Liver (tissue), 9 donors: ENCODE results near the gene ATF7. TPM values are rescaled to one million over a fixed set of nuclear protein-coding genes. Genes with fewer than 3 reads are reported as not detected.

Experiments used
- DNase-seq: peaks from one replicate; pipeline ENCODE4 v3.0.0-alpha.2; 2017; ENCODE audit warnings: low spot score
- H3K27ac ChIP-seq, 2 donors: one replicate each; pipeline ENCODE4 v1.7.0; 2013; ENCODE audit warnings: inconsistent platforms in 2 of 2, low read length in 2 of 2, control low read depth in 1 of 2, low read depth in 1 of 2, mild to moderate bottlenecking in 1 of 2
- H3K27me3 ChIP-seq, 4 donors: one replicate each; pipeline versions ENCODE4 v1.6.1 to v1.7.0; 2013; ENCODE audit warnings: low read length in 3 of 4, inconsistent platforms in 1 of 4, mild to moderate bottlenecking in 1 of 4, moderate library complexity in 1 of 4; ENCODE audit not compliant: control insufficient read depth in 4 of 4, insufficient read depth in 4 of 4
- H3K36me3 ChIP-seq, 4 donors: one replicate each; pipeline versions ENCODE4 v1.6.1 to v1.7.0; 2013; ENCODE audit warnings: low read length in 3 of 4, mild to moderate bottlenecking in 3 of 4, low read depth in 1 of 4, moderate library complexity in 1 of 4; ENCODE audit not compliant: control insufficient read depth in 4 of 4, insufficient read depth in 3 of 4
- H3K4me1 ChIP-seq, 4 donors: one replicate each; pipeline versions ENCODE4 v1.6.1 to v1.7.0; 2013; ENCODE audit warnings: low read length in 3 of 4, mild to moderate bottlenecking in 3 of 4, moderate library complexity in 1 of 4; ENCODE audit not compliant: control insufficient read depth in 4 of 4, insufficient read depth in 4 of 4
- H3K4me3 ChIP-seq, 3 donors: one replicate each; pipeline versions ENCODE4 v1.6.1 to v1.7.0; 2013; ENCODE audit warnings: low read length in 3 of 3, control low read depth in 1 of 3, low read depth in 1 of 3, mild to moderate bottlenecking in 1 of 3
- H3K9ac ChIP-seq, 2 donors: one replicate each; pipeline ENCODE4 v1.7.0; 2013; ENCODE audit warnings: low read length in 2 of 2, mild to moderate bottlenecking in 2 of 2, moderate library complexity in 2 of 2, control low read depth in 1 of 2, low read depth in 1 of 2
- H3K9me3 ChIP-seq, 4 donors: one replicate each; pipeline versions ENCODE4 v1.6.1 to v1.7.0; 2013; ENCODE audit warnings: low read length in 3 of 4; ENCODE audit not compliant: control insufficient read depth in 4 of 4
- EGR1 ChIP-seq, 2 donors: IDR thresholded peaks; 2 replicates each; pipeline ENCODE4 v1.6.1; 2016 to 2018; ENCODE audit warnings: antibody characterized with exemption in 2 of 2, low read depth in 2 of 2
- FOXA1 ChIP-seq: IDR thresholded peaks from 2 replicates; pipeline ENCODE4 v1.6.1; 2016; ENCODE audit warnings: antibody characterized with exemption
- FOXA2 ChIP-seq: IDR thresholded peaks from 2 replicates; pipeline ENCODE4 v1.6.1; 2016; ENCODE audit warnings: antibody characterized with exemption
- GABPA ChIP-seq, 2 donors: IDR thresholded peaks in 1 of 2; conservative IDR thresholded peaks in 1 of 2; 2 replicates each; pipeline ENCODE4 v1.6.1; 2016; ENCODE audit warnings: antibody characterized with exemption in 2 of 2, mild to moderate bottlenecking in 1 of 2, moderate library complexity in 1 of 2
- HNF4A ChIP-seq, 2 donors: conservative IDR thresholded peaks; 2 replicates each; pipeline ENCODE4 v1.6.1; 2016; ENCODE audit warnings: antibody characterized with exemption in 2 of 2, mild to moderate bottlenecking in 2 of 2
- HNF4G ChIP-seq: IDR thresholded peaks from 2 replicates; pipeline ENCODE4 v1.6.1; 2016; ENCODE audit warnings: antibody characterized with exemption
- JUND ChIP-seq, 2 donors: IDR thresholded peaks; 2 replicates each; pipeline ENCODE4 v1.6.1; 2016; ENCODE audit warnings: antibody characterized with exemption in 2 of 2
- NR2F2 ChIP-seq: IDR thresholded peaks from 2 replicates; pipeline ENCODE4 v1.6.1; 2016; ENCODE audit warnings: antibody characterized with exemption
- RAD21 ChIP-seq, 2 donors: IDR thresholded peaks; 2 replicates each; pipeline ENCODE4 v1.6.1; 2016; ENCODE audit warnings: antibody characterized with exemption in 2 of 2, mild to moderate bottlenecking in 2 of 2
- RXRA ChIP-seq, 2 donors: IDR thresholded peaks; 2 replicates each; pipeline ENCODE4 v1.6.1; 2017 to 2018; ENCODE audit warnings: antibody characterized with exemption in 2 of 2, mild to moderate bottlenecking in 1 of 2
- SP1 ChIP-seq: IDR thresholded peaks from 2 replicates; pipeline ENCODE4 v1.6.1; 2018; ENCODE audit warnings: antibody characterized with exemption, mild to moderate bottlenecking
- TAF1 ChIP-seq: conservative IDR thresholded peaks from 2 replicates; pipeline ENCODE4 v1.6.1; 2016; ENCODE audit warnings: antibody characterized with exemption, mild to moderate bottlenecking
- YY1 ChIP-seq: IDR thresholded peaks from 2 replicates; pipeline ENCODE4 v1.6.1; 2016; ENCODE audit warnings: antibody characterized with exemption, mild to moderate bottlenecking
- WGBS: extraction: QIAGEN DNeasy Blood & Tissue Kit; methylation state at CpG from one replicate; pipeline ENCODE4 v1.1.7; 2013; 5-methylcytosine and 5-hydroxymethylcytosine counted together
- polyA plus RNA-seq, 2 donors: library from polyadenylated mRNA; stranded (reverse) in 1 of 2; unstranded in 1 of 2; fragments of 200-250 nt in 1 of 2; fragments of >200 nt in 1 of 2; fragmentation: Nextera tagmentation in 1 of 2; extraction: Ambion mirVana in 1 of 2; gene quantifications; one replicate each; pipeline versions ENCODE4 v1.2.1 to v1.2.3, GENCODE V29; 2013 to 2015
- total RNA-seq, 2 donors: library from RNA; depleted of rRNA; stranded (reverse); fragments of >200 nt; gene quantifications; one replicate each; pipeline ENCODE4 v1.2.3, GENCODE V29; 2014
- TF ChIP-seq, protein P1 (sequence below): IDR thresholded peaks from 2 replicates; pipeline ENCODE4 v1.6.1; 2016; ENCODE audit warnings: antibody characterized with exemption
- TF ChIP-seq, protein P2 (sequence below): fragments of 150-350 bp; IDR thresholded peaks from 2 replicates; pipeline ENCODE4 v1.5.1; 2017; ENCODE audit warnings: improper control_type of control experiment, low read depth, low read length; ENCODE audit not compliant: missing input control
- TF ChIP-seq, protein P3 (sequence below): IDR thresholded peaks from 2 replicates; pipeline ENCODE4 v1.6.1; 2016; ENCODE audit warnings: antibody characterized with exemption
- TF ChIP-seq, protein P4 (sequence below): IDR thresholded peaks from 2 replicates; pipeline ENCODE4 v1.6.1; 2016; ENCODE audit warnings: antibody characterized with exemption, mild to moderate bottlenecking
- TF ChIP-seq, protein P5 (sequence below): IDR thresholded peaks from 2 replicates; pipeline ENCODE4 v1.6.1; 2016; ENCODE audit warnings: antibody characterized with exemption
- donor health status: healthy.
- donor health status: healthy.
- donor health status: healthy.
- donor health status: healthy.
- donor health status: healthy.

ATF7 gene
- total and polyA plus RNA-seq, 4 donors: 5.3 to 14.5 (median 9.9) TPM

DNA sequence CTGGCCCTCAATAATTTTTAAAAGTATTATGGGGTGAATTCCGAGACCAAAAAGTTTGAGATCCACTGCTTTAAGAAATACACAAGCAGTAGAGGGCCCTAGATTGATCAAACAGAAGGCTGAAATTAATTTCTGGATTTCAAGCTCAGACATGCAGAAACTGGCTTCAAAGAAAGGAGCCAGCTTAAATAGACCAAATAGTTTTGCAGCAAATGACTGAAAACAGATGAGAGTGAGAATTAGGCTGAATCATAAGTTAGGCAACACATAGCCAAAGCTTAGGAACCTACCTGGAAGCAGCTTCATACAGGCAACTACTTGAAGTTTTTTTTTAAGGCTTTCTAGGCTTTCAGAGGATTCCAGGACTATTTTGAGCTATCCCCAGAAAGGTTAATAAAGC lies 12.4 kb downstream of the ATF7 start:
- TF ChIP-seq HNF4G (no peak), NR2F2 (no peak), FOXA1 (no peak), GABPA (IDR thresholded peaks at IDR 0.05 in 1 of 2, conservative IDR thresholded peaks at IDR 0.05 in 1 of 2) (no peak), HNF4A (conservative IDR thresholded peaks at IDR 0.05) (no peak), FOXA2 (no peak), RAD21 (IDR thresholded peaks at IDR 0.05) (no peak)
- TF ChIP-seq, protein P1, sequence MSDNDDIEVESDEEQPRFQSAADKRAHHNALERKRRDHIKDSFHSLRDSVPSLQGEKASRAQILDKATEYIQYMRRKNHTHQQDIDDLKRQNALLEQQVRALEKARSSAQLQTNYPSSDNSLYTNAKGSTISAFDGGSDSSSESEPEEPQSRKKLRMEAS: no peak
- TF ChIP-seq, protein P2, sequence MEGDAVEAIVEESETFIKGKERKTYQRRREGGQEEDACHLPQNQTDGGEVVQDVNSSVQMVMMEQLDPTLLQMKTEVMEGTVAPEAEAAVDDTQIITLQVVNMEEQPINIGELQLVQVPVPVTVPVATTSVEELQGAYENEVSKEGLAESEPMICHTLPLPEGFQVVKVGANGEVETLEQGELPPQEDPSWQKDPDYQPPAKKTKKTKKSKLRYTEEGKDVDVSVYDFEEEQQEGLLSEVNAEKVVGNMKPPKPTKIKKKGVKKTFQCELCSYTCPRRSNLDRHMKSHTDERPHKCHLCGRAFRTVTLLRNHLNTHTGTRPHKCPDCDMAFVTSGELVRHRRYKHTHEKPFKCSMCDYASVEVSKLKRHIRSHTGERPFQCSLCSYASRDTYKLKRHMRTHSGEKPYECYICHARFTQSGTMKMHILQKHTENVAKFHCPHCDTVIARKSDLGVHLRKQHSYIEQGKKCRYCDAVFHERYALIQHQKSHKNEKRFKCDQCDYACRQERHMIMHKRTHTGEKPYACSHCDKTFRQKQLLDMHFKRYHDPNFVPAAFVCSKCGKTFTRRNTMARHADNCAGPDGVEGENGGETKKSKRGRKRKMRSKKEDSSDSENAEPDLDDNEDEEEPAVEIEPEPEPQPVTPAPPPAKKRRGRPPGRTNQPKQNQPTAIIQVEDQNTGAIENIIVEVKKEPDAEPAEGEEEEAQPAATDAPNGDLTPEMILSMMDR: no peak
- TF ChIP-seq, protein P3, sequence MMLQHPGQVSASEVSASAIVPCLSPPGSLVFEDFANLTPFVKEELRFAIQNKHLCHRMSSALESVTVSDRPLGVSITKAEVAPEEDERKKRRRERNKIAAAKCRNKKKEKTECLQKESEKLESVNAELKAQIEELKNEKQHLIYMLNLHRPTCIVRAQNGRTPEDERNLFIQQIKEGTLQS: no peak
- H3K36me3 ChIP-seq: peaks cover 0 to 4% (median 0%) of the 10 kb centered on the region in 4 donors
- H3K27ac ChIP-seq: no peak overlapping the region
- 92% methylated on average over 1 of the region's 1 CpG for WGBS
- no peak for DNase-seq
- no peaks in the 10 kb centered on the region for H3K9me3 ChIP-seq
- H3K4me1 ChIP-seq: peaks cover 0 to 10% (median 6%) of the 10 kb centered on the region in 4 donors
- no peaks in the 10 kb centered on the region for H3K27me3 ChIP-seq
- no peak overlapping the region for H3K4me3 ChIP-seq
- H3K9ac ChIP-seq: no peak overlapping the region

DNA sequence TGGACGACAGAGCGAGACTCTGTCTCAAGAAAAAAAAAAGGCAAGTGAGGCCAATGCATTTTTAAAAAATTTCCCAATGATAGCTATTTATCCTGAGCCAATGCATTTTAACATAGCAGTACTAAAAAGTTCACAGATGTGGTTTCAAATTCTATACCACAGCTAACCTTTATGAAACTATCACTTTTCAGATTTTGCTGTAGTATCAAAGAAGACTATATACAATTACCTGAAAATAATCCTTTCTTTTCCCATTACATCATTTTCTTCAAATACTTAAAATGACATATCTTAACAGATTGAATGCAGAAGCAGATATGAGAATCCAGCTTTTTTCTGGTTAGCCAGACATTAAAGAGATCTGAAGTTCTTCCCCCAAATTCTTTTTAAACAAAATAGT lies 13.2 kb downstream of the ATF7 start:
- Histone ChIP-seq H3K9me3 (no peaks in the 10 kb centered on the region), H3K4me1 (peaks cover 0 to 2% (median 0%) of the 10 kb centered on the region in 4 donors), H3K27ac (no peak overlapping the region), H3K27me3 (no peaks in the 10 kb centered on the region), H3K9ac (no peak overlapping the region), H3K36me3 (peaks cover 0 to 5% (median 3%) of the 10 kb centered on the region in 4 donors), H3K4me3 (no peak overlapping the region)
- TF ChIP-seq YY1 (no peak), HNF4A (conservative IDR thresholded peaks at IDR 0.05) (no peak), FOXA1 (no peak), FOXA2 (no peak), RXRA (IDR thresholded peaks at IDR 0.05) (no peak), TAF1 (no peak), GABPA (IDR thresholded peaks at IDR 0.05 in 1 of 2, conservative IDR thresholded peaks at IDR 0.05 in 1 of 2) (no peak), NR2F2 (no peak), EGR1 (IDR thresholded peaks at IDR 0.05; ENCODE audit: low read depth in 2 of 2) (no peak), SP1 (no peak), RAD21 (IDR thresholded peaks at IDR 0.05) (no peak), HNF4G (no peak), JUND (IDR thresholded peaks at IDR 0.05) (no peak)
- TF ChIP-seq, protein P4, sequence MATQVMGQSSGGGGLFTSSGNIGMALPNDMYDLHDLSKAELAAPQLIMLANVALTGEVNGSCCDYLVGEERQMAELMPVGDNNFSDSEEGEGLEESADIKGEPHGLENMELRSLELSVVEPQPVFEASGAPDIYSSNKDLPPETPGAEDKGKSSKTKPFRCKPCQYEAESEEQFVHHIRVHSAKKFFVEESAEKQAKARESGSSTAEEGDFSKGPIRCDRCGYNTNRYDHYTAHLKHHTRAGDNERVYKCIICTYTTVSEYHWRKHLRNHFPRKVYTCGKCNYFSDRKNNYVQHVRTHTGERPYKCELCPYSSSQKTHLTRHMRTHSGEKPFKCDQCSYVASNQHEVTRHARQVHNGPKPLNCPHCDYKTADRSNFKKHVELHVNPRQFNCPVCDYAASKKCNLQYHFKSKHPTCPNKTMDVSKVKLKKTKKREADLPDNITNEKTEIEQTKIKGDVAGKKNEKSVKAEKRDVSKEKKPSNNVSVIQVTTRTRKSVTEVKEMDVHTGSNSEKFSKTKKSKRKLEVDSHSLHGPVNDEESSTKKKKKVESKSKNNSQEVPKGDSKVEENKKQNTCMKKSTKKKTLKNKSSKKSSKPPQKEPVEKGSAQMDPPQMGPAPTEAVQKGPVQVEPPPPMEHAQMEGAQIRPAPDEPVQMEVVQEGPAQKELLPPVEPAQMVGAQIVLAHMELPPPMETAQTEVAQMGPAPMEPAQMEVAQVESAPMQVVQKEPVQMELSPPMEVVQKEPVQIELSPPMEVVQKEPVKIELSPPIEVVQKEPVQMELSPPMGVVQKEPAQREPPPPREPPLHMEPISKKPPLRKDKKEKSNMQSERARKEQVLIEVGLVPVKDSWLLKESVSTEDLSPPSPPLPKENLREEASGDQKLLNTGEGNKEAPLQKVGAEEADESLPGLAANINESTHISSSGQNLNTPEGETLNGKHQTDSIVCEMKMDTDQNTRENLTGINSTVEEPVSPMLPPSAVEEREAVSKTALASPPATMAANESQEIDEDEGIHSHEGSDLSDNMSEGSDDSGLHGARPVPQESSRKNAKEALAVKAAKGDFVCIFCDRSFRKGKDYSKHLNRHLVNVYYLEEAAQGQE: no peak
- TF ChIP-seq, protein P2: no peak
- TF ChIP-seq, protein P5, sequence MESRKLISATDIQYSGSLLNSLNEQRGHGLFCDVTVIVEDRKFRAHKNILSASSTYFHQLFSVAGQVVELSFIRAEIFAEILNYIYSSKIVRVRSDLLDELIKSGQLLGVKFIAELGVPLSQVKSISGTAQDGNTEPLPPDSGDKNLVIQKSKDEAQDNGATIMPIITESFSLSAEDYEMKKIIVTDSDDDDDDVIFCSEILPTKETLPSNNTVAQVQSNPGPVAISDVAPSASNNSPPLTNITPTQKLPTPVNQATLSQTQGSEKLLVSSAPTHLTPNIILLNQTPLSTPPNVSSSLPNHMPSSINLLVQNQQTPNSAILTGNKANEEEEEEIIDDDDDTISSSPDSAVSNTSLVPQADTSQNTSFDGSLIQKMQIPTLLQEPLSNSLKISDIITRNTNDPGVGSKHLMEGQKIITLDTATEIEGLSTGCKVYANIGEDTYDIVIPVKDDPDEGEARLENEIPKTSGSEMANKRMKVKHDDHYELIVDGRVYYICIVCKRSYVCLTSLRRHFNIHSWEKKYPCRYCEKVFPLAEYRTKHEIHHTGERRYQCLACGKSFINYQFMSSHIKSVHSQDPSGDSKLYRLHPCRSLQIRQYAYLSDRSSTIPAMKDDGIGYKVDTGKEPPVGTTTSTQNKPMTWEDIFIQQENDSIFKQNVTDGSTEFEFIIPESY: no peak
- TF ChIP-seq, protein P3: no peak
- TF ChIP-seq, protein P1: no peak
- no peak for DNase-seq
- 87% methylated on average over 2 of the region's 2 CpGs for WGBS
